ENCODE results near the gene ADAMTS8. TPM values are rescaled to one million over a fixed set of nuclear protein-coding genes. Genes with fewer than 3 reads are reported as not detected.

The ADAMTS8 gene
- total RNA-seq, 1 experiment from 2014 or later = 0.15 TPM

- DNase-seq (ENCODE audit: low read depth, low spot score) = no peak
- BruUV-seq (replicated peaks) = no TSS peak
- ATAC-seq = no peak
- intact Hi-C loops (cut with micrococcal nuclease; ENCODE audit: unreplicated experiment) (no loop called here), in situ Hi-C loops (cut with HindIII; ENCODE audit: low pct_unique_long_range_greater_than_20kb, low sequenced_read_pairs) (no loop called here)
- no peaks in the 10 kb centered on the region for H3K36me3 ChIP-seq (ENCODE audit: control insufficient read depth, insufficient read depth, low read length)
- ChIA-PET CTCF (no interaction called here), POLR2A (no interaction called here)
- TF ChIP-seq SIN3A (IDR thresholded peaks at IDR 0.05; ENCODE audit: borderline replicate concordance, insufficient read depth, low read depth, low read length) (no peak), POLR2AphosphoS5 (IDR thresholded peaks at IDR 0.05; ENCODE audit: low read depth, low read length) (no peak), TCF7L2 (IDR thresholded peaks at IDR 0.05; ENCODE audit: low read depth, low read length) (no peak)
- TF ChIP-seq, protein P1, sequence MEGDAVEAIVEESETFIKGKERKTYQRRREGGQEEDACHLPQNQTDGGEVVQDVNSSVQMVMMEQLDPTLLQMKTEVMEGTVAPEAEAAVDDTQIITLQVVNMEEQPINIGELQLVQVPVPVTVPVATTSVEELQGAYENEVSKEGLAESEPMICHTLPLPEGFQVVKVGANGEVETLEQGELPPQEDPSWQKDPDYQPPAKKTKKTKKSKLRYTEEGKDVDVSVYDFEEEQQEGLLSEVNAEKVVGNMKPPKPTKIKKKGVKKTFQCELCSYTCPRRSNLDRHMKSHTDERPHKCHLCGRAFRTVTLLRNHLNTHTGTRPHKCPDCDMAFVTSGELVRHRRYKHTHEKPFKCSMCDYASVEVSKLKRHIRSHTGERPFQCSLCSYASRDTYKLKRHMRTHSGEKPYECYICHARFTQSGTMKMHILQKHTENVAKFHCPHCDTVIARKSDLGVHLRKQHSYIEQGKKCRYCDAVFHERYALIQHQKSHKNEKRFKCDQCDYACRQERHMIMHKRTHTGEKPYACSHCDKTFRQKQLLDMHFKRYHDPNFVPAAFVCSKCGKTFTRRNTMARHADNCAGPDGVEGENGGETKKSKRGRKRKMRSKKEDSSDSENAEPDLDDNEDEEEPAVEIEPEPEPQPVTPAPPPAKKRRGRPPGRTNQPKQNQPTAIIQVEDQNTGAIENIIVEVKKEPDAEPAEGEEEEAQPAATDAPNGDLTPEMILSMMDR (IDR thresholded peaks at IDR 0.05) = no peak
- TF ChIP-seq, protein P2, sequence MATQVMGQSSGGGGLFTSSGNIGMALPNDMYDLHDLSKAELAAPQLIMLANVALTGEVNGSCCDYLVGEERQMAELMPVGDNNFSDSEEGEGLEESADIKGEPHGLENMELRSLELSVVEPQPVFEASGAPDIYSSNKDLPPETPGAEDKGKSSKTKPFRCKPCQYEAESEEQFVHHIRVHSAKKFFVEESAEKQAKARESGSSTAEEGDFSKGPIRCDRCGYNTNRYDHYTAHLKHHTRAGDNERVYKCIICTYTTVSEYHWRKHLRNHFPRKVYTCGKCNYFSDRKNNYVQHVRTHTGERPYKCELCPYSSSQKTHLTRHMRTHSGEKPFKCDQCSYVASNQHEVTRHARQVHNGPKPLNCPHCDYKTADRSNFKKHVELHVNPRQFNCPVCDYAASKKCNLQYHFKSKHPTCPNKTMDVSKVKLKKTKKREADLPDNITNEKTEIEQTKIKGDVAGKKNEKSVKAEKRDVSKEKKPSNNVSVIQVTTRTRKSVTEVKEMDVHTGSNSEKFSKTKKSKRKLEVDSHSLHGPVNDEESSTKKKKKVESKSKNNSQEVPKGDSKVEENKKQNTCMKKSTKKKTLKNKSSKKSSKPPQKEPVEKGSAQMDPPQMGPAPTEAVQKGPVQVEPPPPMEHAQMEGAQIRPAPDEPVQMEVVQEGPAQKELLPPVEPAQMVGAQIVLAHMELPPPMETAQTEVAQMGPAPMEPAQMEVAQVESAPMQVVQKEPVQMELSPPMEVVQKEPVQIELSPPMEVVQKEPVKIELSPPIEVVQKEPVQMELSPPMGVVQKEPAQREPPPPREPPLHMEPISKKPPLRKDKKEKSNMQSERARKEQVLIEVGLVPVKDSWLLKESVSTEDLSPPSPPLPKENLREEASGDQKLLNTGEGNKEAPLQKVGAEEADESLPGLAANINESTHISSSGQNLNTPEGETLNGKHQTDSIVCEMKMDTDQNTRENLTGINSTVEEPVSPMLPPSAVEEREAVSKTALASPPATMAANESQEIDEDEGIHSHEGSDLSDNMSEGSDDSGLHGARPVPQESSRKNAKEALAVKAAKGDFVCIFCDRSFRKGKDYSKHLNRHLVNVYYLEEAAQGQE (IDR thresholded peaks at IDR 0.05; ENCODE audit: insufficient read depth in 1 of 2, low read depth in 2 of 2, low read length in 1 of 2) = no peak
- no peak overlapping the region for H3K27ac ChIP-seq (ENCODE audit: low read length)
- H3K9me3 ChIP-seq (ENCODE audit: control insufficient read depth, insufficient read depth, low read depth, low read length) = no peaks in the 10 kb centered on the region
- no peak overlapping the region for H3K4me3 ChIP-seq (ENCODE audit: low read depth in 2 of 2, low read length in 2 of 2)
- H3K27me3 ChIP-seq (ENCODE audit: control insufficient read depth, insufficient read depth, low read length) = no peaks in the 10 kb centered on the region
- H3K4me1 ChIP-seq (ENCODE audit: control insufficient read depth, insufficient read depth, low read length) = peaks cover 15% of the 10 kb centered on the region
These were observed 27.9 kb upstream of the ADAMTS8 start for GRCh38 chr11:130456286-130456685.

DNA sequence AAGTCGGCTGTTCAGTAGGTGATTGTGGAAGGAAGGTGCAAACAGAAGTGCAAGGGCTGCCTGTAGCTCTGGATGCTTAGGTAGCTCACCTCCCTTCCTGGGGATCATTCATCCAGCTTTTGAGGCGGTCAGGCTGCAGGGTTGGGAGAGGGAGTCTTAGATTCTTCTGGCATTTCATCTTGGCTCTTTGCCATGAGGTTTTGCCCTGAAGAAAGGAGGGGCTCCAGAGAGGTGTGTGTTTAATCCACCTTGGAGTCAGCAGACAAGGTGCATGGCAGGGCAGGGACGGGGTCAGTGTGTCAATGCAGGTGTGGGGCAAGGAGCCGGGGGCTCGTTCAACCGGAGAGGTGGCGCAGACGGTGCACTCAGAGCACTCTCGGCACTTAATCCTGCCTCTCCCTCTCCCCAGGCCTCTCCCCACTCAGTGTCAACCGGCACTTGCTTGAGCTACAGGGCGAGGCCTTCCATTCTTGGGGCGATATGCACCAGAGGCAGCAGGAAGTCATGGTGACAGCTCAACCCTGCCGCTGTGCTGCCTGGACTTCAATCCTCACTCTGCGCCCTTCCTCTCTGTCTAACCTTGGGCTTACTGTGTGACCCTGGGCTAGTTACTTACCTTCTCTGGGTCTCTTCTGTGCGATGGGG lies 27.2 kb upstream of the ADAMTS8 start:
- POLR2A ChIA-PET = no interaction called here
- BruUV-seq (replicated peaks) = no TSS peak
- CTCF ChIA-PET = no interaction called here
- DNase-seq (ENCODE audit: low read depth, low spot score) (no peak), ATAC-seq (no peak)
- intact Hi-C loops (cut with micrococcal nuclease; ENCODE audit: unreplicated experiment) = no loop called here
- H3K27me3 ChIP-seq (ENCODE audit: control insufficient read depth, insufficient read depth, low read length) = no peaks in the 10 kb centered on the region
- in situ Hi-C loops (cut with HindIII; ENCODE audit: low pct_unique_long_range_greater_than_20kb, low sequenced_read_pairs) = no loop called here
- no peak overlapping the region for H3K4me3 ChIP-seq (ENCODE audit: low read depth in 2 of 2, low read length in 2 of 2)
- H3K36me3 ChIP-seq (ENCODE audit: control insufficient read depth, insufficient read depth, low read length) = no peaks in the 10 kb centered on the region
- H3K9me3 ChIP-seq (ENCODE audit: control insufficient read depth, insufficient read depth, low read depth, low read length) = no peaks in the 10 kb centered on the region
- peaks cover 16% of the 10 kb centered on the region for H3K4me1 ChIP-seq (ENCODE audit: control insufficient read depth, insufficient read depth, low read length)
- H3K27ac ChIP-seq (ENCODE audit: low read length) = no peak overlapping the region
- TF ChIP-seq, protein P1 (IDR thresholded peaks at IDR 0.05) = no peak
- no peak for TF ChIP-seq POLR2AphosphoS5 (IDR thresholded peaks at IDR 0.05; ENCODE audit: low read depth, low read length)
- no peak for TF ChIP-seq SIN3A (IDR thresholded peaks at IDR 0.05; ENCODE audit: borderline replicate concordance, insufficient read depth, low read depth, low read length)
- TF ChIP-seq TCF7L2 (IDR thresholded peaks at IDR 0.05; ENCODE audit: low read depth, low read length) = no peak
- TF ChIP-seq, protein P2 (IDR thresholded peaks at IDR 0.05; ENCODE audit: insufficient read depth in 1 of 2, low read depth in 2 of 2, low read length in 1 of 2) = no peak
